GM21619 (cell line): Measurements from ENCODE around the gene GREB1.

Source experiments
- ATAC-seq: cut with Tn5 transposase; IDR thresholded peaks from one replicate; pipeline ENCODE4 v1.9.1; 2021; ENCODE audit not compliant: unreplicated experiment

The GREB1 gene

DNA sequence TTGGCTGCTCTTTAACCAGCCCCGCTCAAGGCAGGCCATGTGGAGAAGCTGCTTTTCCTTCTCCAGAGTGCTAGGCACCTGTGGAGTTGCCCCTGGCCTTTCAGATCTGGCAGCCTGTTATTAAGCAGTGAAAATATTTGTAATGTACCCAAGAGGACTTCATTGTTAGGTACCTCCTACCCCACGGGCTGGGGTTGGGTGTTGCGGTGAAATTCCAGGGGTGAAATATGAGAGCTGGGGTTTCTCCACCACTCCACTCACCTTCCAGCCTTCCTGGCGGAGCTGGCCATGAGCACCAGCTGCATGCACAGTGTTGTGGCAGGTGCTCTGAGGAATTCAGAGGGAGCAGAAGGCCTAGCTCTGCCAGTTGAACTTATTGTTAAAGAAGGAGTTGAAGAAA, 97.0 kb downstream of the GREB1 start:
- ATAC-seq = no peak

GRCh38 chr2:11631462-11631861, 97.6 kb downstream of the GREB1 start:
- no peak for ATAC-seq

- ATAC-seq = no peak
Measured at GRCh38 chr2:11633923-11634478, 100.2 kb downstream of the GREB1 start.

- ATAC-seq = no peak
Measured at GRCh38 chr2:11634584-11634983, 100.7 kb downstream of the GREB1 start.

DNA sequence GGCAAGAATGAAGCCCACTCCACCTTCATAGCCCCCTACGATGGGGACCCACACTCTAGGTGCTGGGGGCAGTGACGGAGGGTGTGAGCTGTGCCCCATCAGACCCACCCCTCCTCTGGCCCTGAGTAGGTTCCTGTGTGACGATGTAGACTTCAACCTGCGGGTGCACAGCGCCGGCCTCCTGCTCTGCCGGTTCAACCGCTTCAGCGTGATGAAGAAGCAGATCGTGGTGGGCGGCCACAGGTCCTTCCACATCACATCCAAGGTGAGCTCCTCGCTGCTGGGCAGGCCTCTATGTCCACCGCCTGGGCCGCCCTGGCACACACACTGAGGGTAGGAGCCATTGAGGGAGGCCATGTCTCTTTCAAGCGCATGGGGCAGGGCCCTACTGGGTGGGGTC, 101.3 kb downstream of the GREB1 start:
- ATAC-seq = no peak

- no peak for ATAC-seq
Measured at GRCh38 chr2:11636593-11637295, 102.9 kb downstream of the GREB1 start.

DNA sequence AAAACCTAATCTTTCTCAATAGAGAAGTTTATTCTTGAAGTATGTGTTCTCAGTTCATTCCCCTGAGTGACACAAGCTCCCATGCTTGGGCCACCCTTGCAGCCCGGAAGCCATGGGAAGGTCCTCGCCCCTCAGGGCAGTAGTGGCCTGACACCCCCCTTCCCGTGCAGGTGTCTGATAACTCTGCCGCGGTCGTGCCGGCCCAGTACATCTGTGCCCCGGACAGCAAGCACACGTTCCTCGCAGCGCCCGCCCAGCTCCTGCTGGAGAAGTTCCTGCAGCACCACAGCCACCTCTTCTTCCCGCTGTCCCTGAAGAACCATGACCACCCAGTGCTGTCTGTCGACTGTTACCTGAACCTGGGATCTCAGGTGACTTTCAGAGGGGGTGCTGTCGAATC, 103.7 kb downstream of the GREB1 start:
- no peak for ATAC-seq

DNA sequence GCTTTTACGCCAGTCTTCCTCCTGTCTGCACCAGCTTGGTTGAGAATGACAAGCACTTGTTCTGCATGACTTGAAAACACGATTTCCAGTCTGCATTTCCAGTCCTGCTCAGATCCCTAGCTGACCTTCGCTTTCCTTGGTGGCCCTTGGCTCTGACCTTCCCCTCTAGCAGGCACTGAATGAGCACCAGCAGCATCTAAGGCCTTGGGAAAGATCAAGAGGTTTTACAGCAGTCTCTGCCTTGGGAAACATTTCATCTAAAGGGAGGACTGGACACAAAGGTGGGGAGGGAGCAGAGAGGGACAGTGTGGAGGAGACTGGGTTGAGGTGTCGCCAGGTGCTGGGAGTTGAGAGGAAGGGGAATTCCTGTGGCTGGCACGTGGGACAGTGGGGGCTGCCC, 105.7 kb downstream of the GREB1 start:
- no peak for ATAC-seq

DNA sequence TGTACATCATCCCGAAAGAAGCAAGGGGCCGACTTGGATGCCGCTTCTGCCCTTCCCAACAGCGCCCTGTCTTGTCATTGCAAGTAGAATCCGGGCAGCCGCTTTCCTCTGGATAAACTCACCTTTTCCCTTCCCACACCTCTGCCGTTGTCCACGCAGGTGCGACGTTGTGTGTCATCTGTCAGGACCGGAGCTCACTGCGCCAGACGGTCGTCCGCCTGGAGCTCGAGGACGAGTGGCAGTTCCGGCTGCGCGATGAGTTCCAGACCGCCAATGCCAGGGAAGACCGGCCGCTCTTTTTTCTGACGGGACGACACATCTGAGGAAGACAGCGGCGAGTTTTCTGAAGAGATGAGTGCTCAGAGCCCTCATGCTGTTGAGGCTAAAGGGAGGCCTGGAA, 106.3 kb downstream of the GREB1 start:
- no peak for ATAC-seq

DNA sequence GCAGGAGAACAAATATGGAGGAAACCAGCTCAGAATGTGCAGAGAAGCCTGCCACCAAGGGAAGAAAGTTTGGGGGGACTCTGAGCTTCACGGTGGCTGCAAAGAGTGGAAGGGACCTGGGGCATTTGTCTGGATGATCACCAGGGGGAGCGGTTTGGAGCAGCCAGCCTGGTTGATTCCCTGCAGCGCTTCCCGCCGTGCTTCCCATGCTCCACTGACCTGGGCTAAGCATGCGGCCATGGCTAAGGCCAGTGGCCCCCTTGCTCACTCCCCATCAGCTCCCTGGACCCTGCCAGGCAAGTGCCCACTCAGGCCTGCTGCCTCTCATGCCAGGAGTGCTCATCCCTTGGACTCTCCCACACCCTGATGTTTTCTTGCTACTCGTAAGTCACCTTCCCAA, 109.1 kb downstream of the GREB1 start:
- no peak for ATAC-seq

DNA sequence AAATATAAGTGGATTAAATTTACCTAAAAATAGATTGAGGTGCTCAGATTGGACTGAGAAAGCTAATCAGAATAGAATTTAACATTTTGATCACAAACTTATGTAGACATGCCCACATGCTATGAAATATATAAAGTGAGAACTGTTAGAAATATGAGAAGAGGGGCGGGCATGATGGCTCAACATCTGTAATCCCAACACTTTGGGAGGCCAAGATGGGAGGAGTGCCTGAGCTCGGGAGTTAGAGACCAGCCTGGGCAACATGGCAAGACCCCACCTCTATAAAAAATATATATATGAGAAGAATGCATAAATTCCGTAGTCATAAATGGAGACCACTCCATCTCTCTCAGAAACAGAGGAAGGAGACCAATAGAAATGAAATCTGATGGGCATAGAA, 110.4 kb downstream of the GREB1 start:
- ATAC-seq = no peak

GRCh38 chr2:11646530-11646929, 112.7 kb downstream of the GREB1 start:
- no peak for ATAC-seq

DNA sequence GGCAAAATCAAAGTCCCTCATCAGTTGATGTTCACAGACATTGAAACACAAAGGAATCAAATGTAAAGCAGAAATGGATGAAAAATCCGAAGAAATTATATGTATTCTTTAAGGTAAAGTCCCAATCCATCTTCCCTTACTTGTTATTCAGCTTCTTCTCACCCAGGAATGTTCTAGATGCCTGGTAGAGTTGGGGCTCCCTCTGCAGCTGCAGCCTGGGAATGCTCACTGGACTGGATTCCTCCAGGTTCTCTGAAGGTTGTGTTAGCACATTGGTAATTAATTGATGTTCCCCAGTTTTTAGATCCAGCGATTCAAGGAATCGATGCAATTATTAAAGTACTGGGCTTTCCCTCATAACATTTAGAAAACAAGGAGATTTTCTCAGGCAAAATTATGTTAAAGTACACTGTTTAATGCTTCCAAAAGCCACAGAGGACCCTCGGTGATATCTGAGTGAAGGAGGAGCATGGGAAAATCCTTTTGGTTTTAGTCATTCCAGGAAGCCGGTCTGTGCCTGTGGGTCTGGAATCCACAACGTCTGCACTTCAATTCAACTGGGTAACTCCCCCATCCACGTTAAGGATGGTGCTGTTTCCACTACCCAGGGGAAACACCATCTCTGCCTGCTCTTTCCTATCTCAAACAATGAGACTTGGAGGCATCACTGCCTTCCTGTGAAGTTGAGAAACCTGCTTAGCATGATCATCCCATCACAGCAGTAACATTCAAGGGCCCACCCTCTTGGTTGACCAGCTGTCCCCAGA, 114.2 kb downstream of the GREB1 start:
- ATAC-seq = no peak

DNA sequence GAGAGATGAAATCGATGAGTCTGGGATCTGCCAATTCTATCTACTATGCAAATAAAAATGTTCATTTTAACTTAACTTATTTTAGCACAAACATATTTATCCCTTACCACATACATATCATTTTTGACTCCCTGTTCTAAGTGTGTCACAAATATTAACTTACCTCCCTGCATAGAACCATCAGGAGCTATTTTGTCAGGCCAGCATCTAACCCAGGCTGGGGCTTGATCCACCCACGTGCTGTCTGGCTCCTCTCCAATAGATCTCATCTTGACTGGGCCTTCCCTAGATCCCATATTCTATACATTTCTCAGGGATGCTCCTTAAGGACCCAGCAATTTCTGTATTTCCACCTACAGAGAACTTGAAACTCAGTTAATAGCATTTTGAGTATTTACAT, 115.2 kb downstream of the GREB1 start:
- ATAC-seq = no peak

GRCh38 chr2:11651856-11652548, 118.2 kb downstream of the GREB1 start:
- ATAC-seq = no peak

DNA sequence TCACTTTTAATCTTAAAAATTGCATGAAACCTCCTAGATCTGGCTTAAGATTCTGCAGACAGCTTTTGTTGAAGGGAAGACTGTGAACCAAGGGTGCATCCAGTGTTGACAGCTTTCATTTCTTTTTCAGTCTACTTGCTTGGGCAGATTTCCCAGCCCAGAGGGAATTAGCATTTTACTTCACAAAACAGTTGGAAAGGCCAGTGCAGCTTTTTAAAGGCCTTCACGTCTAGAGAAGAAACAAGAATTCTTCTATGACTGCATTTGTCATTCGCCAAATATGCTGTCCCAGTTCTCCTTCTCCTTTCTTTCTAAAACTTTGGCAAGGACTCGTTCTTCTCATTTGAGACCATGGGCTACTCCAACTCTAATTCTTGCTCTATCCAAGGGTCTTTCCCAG, 118.7 kb downstream of the GREB1 start:
- ATAC-seq = no peak

- ATAC-seq = no peak
Measured at GRCh38 chr2:11655495-11655894, 121.7 kb downstream of the GREB1 start.

- no peak for ATAC-seq
Measured at GRCh38 chr2:11656252-11656651, 122.4 kb downstream of the GREB1 start.

DNA sequence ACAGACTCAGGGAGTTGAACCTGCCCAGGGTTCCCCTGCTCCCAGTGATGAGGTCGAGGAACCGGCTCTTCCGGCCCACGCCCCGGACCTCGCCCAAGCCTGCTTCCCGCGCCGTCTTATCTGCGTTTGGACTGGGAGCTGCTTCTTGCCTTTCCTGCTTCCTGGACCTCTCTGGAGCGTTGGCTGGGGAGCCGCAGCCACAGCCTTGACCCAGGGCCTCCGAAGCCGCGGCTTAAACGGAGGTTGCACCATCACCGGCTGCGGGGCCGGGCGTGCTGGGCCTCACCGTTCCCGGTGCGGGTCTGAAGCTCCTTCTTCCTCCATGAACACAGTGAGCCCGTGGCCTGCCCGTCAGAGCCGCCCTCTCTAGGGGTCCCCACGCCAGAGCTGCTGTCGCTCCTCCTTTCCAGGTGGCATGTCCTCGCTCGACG, 122.8 kb downstream of the GREB1 start:
- ATAC-seq = no peak

GRCh38 chr2:11657195-11657594, 123.3 kb downstream of the GREB1 start:
- ATAC-seq = no peak

DNA sequence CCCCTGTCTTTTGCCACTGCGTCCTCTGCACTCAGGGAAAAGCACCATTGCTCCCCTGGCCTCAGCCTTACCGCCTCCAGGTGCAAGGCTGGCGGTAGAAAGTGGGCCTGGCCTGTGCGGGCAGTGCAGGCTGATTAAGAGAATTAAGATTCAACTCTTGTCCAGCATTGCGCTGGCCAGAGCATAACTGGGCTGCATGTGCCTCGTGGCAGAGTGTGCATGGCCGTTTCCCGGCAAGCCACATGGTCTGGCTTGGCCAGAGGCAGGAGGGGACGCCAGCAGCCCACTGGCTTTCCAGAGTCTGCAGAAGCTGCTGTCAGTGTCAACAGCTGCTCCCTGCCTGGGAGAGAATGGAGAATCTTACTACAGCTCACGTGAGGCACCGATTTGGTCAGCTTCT, 123.8 kb downstream of the GREB1 start:
- ATAC-seq = no peak
